ENCODE results near the gene SLC12A6.

DNA sequence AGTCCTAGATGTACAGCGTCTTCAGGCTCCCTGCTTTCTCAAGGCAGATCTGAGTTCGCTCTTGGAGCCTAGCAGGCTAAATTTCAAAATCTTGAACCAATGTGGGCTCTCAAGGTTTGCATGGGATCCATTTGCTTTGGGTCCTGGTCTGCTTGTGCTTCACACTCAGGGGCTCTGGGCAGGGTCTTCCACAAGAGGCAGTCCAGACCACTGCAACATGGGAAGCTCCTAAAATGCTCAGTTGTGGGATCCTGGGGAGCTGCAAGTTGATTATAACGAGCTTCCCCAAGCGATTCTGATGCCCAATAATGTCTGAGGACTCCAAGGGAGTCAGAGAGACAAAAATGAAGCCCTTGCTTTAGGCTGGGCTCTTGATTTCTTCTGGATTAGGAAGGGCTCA lies 12.2 kb upstream of the SLC12A6 start:
- TF ChIP-seq POLR2AphosphoS5 (IDR thresholded peaks at IDR 0.05; ENCODE audit: borderline replicate concordance, low read depth, low read length) (no peak), EZH2 (IDR thresholded peaks at IDR 0.05) (no peak), FOXP2 (optimal IDR thresholded peaks at IDR 0.05; ENCODE audit: control extremely low read depth, extremely low read length, insufficient read depth) (no peak)

All from SK-N-MC (cell line).